NCI-H2227 (cell line): ENCODE results near the gene MYO5B.
"Not testable (repeated sequence)": the region's sequence is repeated elsewhere in the genome, so short reads cannot be mapped to it uniquely, and the experiment has no call there.

Source experiments
- DNase-seq: peaks from one replicate; lab custom pipeline; 2025; ENCODE audit not compliant: unreplicated experiment; lab: John Stamatoyannopoulos, UW

Gene MYO5B

DNA sequence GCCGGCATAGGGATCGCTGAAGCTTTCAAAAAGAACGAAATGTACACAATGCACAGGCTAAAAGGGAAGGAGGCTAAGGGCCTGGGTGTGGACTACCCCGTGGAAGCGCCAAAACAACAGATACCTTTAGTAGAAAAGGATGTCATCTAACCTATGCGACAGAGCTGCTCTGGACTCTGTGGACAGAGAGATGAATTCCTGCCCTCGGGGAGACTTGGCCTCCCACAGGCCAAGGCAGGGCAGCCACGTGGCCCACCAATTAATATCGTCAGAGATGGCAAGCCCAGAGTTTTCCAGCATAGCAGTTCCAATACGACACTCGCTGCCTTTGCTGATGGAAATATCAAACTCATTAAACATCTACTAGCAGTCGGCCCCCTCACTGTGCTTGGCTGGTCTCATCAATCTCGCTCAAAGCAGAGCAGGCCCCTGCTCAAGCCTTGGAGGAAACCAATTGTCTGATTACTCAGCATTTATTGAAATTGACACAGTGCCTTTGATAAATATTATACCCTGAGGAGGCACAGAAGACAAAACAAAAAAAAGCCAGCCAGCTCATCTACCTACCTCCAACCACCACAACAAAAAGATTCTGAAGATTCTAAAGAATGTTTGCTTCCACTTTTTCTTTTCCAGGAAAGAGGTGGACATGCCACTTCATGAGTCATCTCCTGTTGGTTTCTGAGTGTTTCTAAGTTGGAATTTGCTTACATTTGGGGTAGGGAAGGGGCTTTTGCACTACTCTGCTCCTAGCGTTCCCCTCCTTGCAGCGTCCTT lies 302.6 kb downstream of the MYO5B start:
- no peak for DNase-seq

DNA sequence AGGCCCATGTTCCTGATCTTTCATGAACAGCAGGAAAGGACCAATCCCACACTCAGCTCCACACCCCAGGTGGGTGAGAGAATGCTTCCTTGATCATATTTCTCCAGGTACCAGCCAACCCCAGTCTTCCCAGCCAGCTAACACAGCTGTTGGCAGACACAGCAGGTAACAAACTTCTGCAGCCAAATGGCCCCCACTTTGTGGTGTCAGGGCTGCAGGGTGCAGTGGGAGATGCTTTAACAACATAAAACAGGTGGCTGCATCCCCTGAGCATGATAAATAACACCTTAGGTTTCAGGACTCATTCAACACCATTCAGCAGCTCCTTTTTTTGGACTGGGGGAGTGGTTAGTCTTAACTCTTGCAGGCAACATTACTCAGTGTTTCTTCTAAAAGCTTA lies 304.9 kb downstream of the MYO5B start:
- DNase-seq, result no peak

GRCh38 chr18:49889552-49889951 lies 305.4 kb downstream of the MYO5B start:
- DNase-seq, result not testable (repeated sequence)

DNA sequence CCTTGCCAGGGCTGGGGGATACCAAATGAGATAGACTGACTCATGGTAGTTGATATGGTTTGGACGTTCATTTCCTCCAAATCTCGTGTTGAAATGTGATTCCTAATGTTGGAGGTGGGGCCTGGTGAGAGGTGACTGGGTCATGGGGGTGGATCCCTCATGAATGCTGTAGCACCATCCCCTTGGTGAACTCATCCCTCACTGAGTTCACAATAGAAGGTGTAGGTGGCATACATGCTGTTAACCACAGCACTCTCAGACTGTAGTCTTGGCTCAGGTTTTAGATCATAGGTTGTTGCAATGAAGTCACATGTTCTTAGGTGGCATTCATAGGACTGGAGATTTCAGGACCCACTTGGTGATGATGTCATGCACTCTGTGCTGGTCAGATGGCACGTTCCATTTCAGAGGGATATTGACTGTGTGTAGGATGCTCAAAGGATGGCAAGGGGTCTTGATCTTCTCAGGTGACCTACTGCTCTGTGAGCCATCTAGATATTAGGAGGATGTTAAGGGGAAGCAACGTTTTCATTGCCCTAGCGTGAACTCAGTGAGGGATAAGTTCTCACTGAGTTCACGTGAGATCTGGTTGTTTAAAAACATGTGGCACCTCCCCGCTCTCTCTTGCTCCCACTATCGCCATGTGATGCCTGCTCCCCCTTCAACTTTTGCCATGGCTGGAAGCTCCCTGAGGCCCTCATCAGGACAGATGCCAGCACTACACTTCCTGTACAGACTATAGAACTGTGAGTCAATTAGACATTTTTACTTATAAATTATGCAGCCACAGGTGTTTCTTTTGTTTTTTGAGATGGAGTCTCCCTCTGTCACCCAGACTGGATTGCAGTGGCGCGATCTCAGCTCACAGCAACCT lies 307.8 kb downstream of the MYO5B start:
- DNase-seq, result no peak

DNA sequence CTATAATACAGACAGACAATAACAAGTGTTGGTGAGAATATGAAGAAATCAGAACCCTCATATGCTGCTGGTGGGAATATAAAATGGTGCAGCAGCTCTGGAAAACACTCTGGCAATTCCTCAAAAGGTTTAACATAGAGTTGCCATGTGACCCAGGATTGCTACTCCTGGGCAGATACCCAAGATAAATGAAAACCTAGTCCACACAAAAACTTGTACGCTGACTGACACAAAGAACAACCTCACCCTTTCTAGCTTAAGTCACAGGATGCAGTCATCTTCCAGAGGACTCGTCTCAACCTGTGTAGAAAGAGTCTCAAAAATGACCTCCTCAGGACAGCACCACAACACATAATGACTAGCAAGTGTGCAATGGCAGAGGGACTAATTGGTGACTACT lies 310.0 kb downstream of the MYO5B start:
- no peak for DNase-seq

DNA sequence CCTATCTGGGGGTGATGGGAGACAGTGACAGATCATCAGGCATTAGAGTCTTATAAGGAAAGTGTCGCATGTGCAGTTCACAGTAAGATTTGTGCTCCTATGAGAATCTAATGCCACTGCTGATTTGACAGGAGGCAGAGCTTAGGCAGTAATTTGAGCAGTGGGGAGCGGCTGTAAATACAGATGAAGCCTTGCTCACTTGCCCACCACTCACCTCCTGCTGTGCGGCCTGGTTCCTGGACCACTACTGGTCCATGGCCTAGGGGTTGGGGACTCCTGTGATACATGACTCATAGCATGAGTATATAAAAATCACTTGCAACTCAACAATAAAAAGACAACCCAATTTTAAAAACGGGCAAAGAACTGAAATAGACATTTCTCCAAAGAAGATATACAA lies 310.5 kb downstream of the MYO5B start:
- no peak for DNase-seq

- DNase-seq, result no peak
Observed at GRCh38 chr18:49880661-49881060, 314.3 kb downstream of the MYO5B start.

DNA sequence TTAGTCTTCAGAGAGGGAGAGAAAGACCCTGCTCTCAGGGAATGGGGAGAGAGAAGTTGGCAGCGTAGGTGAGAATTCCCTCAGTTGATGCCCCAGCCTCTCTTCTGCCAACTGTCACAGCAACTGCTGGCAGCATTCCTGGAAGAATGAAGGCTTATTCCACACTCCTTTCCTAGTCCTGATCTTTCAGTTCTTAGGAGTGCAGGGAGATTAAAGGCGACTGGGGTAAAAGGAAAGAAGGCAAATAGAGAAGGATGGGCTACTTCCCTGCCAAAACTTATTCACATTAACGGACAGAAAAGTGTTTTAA lies 315.7 kb downstream of the MYO5B start:
- no peak for DNase-seq

GRCh38 chr18:49878567-49879270 lies 316.2 kb downstream of the MYO5B start:
- DNase-seq, result no peak

- no peak for DNase-seq
Observed at GRCh38 chr18:49878015-49878414, 316.9 kb downstream of the MYO5B start.

DNA sequence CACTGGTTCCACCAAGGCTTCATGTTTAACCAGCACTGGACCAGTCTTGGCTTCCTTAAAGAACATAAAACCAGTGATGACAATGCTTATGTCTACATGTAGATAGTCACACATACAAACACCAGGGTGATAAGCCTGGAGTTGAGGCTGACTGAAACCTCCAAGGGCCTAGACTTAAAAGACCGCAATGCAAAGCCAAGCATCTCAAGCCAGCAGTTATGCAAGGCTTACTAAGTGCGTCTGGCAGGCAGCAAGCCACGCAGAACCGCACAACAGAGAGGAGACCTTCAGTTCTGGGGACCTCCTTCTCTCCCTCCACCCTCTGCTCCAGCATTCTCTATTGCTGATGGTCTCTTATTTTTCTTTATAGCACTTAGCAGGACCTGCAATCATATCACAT lies 318.4 kb downstream of the MYO5B start:
- no peak for DNase-seq

GRCh38 chr18:49875783-49876182 lies 319.2 kb downstream of the MYO5B start:
- no peak for DNase-seq

- no peak for DNase-seq
Observed at GRCh38 chr18:49875155-49875554, 319.8 kb downstream of the MYO5B start.

GRCh38 chr18:49874238-49874637 lies 320.7 kb downstream of the MYO5B start:
- no peak for DNase-seq

- DNase-seq, result peak; percentile 57
Observed at GRCh38 chr18:49869354-49869753, 325.6 kb downstream of the MYO5B start.

- no peak for DNase-seq
Observed at GRCh38 chr18:49866680-49867079, 328.3 kb downstream of the MYO5B start.

DNA sequence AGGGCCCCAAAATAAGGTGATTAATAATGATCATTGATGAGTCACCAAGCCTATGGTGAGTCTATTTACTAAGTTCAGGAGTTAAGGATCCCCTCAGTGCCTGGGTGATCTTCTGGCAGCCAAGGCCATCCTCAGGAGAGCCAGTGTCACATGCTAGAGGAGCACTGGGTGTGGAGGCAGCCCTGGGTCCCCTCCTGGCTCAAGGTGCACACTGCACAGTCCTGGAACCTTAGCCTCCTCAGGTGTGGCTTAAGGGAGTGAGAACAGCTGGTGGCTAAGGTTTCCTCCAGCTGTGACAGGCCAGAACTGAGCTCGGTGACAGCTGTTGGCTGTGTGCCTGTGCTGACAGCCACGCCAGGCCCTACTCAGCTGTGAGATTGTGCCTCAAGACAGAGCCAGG lies 329.5 kb downstream of the MYO5B start:
- DNase-seq, result no peak

DNA sequence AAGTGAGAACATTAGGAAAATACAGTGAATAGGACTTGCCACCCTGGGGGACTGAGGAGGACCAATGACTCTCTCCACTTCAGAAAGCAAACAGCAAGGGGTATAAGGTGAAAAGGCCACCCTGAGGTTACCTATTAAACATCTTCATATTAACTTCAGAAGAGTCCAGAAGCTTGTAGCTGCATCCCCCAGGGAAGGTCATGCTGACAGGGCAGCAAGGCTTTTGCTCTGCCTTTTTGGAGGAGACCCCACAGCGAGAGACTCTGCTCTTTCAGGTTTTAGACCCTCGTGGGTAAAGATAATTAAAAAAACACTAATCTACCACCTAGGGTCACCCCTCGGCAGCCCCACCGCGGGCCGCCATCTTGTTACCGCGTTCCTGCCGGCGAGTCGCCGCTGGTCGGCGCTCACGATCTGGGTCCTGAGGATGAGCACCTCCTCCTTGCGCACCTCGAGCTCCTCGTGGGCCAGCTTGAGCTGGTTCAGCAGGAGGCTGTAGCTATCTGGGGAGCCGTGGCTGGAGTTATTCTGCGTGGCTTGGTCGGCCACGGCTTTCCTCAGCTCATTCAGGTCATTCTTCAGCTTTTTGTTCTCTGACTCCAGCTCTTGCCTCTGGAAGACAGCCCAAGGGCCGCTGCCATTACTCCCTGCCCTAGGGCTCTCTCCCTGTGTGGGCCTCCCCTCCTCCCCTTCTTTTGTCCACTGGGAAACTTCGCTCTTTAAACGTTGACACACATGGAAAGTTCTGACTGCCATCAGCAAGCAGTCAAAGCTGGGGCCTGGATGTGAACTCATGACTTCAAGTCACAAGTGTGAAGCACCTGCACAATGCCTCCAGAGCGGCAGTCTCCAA lies 331.0 kb downstream of the MYO5B start:
- no peak for DNase-seq

DNA sequence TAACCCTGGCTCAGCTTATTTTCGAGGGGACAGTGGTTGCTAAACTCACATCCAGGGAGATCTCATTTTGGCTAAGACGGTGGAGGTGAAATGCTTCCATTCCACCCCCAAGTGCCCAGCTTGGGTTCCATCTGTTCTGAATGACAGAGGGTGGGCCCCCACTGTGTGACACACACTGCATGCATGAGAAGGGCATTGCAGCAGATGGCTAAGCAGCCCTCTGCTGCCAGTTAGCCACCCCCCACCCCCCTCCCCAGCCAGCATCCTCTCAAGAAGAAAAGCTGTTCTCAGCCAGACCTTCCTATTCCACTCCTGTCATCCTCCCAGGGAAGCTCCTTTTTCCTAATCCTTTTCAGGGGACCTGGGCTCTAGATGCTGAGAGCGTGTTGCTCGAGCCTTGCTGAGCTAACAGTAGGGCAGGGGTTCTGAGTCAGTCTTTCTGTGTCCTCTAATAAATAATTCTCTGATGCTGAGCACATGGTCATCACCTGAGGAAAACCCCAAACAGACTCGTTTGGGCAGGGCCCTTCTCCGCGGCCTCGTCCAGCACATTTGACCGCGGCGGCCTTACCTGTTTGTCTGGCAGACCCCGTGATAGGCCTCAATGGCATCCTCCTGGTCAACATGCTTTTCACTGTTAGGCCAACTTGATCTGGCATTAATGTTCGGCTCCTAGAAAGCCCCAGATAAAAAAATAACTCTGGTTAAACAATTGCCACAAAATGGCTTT lies 332.1 kb downstream of the MYO5B start:
- no peak for DNase-seq

DNA sequence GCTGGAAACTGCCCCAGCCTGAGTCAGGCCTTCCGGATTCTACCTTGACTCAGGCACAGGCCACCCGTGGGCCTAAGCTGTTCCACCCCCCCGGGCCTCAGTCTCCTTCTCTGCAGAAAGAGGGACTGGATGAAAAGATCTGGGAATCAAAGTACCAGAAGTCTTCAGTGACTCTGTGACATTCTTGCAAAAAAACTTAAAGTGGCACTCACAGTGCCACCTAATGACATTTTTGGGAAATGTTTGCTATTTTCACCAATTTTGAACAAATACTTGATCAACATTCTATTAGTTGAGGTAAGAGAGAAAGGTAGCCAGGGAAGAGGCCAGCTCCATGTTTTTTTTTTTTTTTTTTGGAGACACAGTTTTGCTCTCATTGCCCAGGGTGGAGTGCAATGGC lies 333.3 kb downstream of the MYO5B start:
- peak; percentile 7 for DNase-seq
